ENCODE results near the gene UBE2QL1.
A peak's percentile ranks its signal among the peaks of the same experiment; 100 is the strongest.

The UBE2QL1 gene

GRCh38 chr5:6448622-6449464, at the start of gene UBE2QL1:
TSS of gene UBE2QL1 (plus strand) at chr5:6448859. CDS start at chr5:6448894, 35 bp downstream.
- no peak for DNase-seq
- Histone ChIP-seq H3K4me3 (peak within 1 kb of the TSS; percentile 55 to 75), H3K27me3 (no peaks in the 10 kb centered on the region), H3K27ac (peak within 1 kb of the TSS; percentile 11 to 25), H3K36me3 (no peaks in the 10 kb centered on the region), H3K4me1 (peaks cover 0 to 37% (median 19%) of the 10 kb centered on the region in 4 donors), H3K9me3 (no peaks in the 10 kb centered on the region)
- intact Hi-C loops (cut with DNase I; ENCODE audit: low total_unique reads): loop anchor here (5.0 to 10.0 kb wide), 3 partner anchors 72 to 954 kb away; partner anchors contain the start of genes MED10 and TENT4A
- no peak for TF ChIP-seq CTCF (IDR thresholded peaks at IDR 0.05)

GRCh38 chr5:6399980-6400910, 48.4 kb upstream of the UBE2QL1 start:
- intact Hi-C loops (cut with DNase I; ENCODE audit: low total_unique reads): no loop called here
- Histone ChIP-seq H3K9me3 (no peaks in the 10 kb centered on the region), H3K36me3 (no peaks in the 10 kb centered on the region), H3K4me3 (no peak overlapping the region), H3K27ac (no peak overlapping the region), H3K27me3 (peaks cover 0 to 8% of the 10 kb centered on the region in 2 donors), H3K4me1 (no peaks in the 10 kb centered on the region)
- no peak for DNase-seq
- TF ChIP-seq CTCF (IDR thresholded peaks at IDR 0.05): no peak

GRCh38 chr5:6401410-6401809, 47.2 kb upstream of the UBE2QL1 start:
- Histone ChIP-seq H3K27me3 (peaks cover 0 to 7% of the 10 kb centered on the region in 2 donors), H3K4me3 (no peak overlapping the region), H3K27ac (no peak overlapping the region), H3K4me1 (no peaks in the 10 kb centered on the region), H3K9me3 (no peaks in the 10 kb centered on the region), H3K36me3 (no peaks in the 10 kb centered on the region)
- no peak for DNase-seq
- intact Hi-C loops (cut with DNase I; ENCODE audit: low total_unique reads): no loop called here
- no peak for TF ChIP-seq CTCF (IDR thresholded peaks at IDR 0.05)

- H3K4me1 ChIP-seq: no peaks in the 10 kb centered on the region
- intact Hi-C loops (cut with DNase I; ENCODE audit: low total_unique reads): no loop called here
- H3K27me3 ChIP-seq: peaks cover 0 to 4% of the 10 kb centered on the region in 2 donors
- H3K27ac ChIP-seq: no peak overlapping the region
- no peaks in the 10 kb centered on the region for H3K36me3 ChIP-seq
- DNase-seq: no peak
- no peak for TF ChIP-seq CTCF (IDR thresholded peaks at IDR 0.05)
- no peak overlapping the region for H3K4me3 ChIP-seq
- no peaks in the 10 kb centered on the region for H3K9me3 ChIP-seq
Observed at GRCh38 chr5:6402939-6403338, 45.7 kb upstream of the UBE2QL1 start.

- intact Hi-C loops (cut with DNase I; ENCODE audit: low total_unique reads): no loop called here
- Histone ChIP-seq H3K4me3 (no peak overlapping the region), H3K27me3 (peaks cover 0 to 4% of the 10 kb centered on the region in 2 donors), H3K27ac (no peak overlapping the region), H3K36me3 (no peaks in the 10 kb centered on the region), H3K4me1 (no peaks in the 10 kb centered on the region), H3K9me3 (no peaks in the 10 kb centered on the region)
- no peak for DNase-seq
- TF ChIP-seq CTCF (IDR thresholded peaks at IDR 0.05): no peak
Observed at GRCh38 chr5:6403416-6403815, 45.2 kb upstream of the UBE2QL1 start.

Measured in tibial artery (tissue), 4 donors.